ENCODE data around the gene BAZ2B.

DNA sequence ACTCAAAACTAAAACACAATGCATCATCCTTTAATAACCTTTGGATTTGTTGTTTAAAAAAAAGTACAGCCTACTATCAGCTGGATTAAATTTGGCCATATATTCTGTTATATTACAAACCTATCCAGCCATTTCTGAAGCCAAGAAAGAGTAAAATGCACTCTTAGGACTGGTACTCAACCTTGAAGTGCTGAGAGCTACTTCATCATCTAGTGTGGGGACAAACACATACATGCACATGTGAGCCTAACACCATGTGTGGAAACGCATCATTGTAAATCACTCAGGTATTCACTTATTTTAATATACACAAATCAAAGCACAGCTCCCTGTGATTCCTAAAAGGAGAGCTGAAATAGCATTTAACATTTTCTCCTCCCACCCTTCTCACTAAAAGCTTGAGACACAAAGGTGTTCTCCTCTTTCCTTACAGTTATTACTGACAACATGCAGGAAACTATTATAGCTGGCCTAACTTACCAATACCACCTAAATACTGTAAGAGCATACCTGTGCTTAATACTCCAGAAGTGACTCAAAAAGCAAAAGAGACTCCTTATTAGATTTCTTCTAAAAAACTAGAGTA lies 7.5 kb downstream of the BAZ2B start:
- TF ChIP-seq CTCF (IDR thresholded peaks at IDR 0.05; ENCODE audit: insufficient read depth, low read length, poor library complexity, severe bottlenecking) (no peak), EZH2phosphoT487 (conservative IDR thresholded peaks at IDR 0.05; ENCODE audit: low read length) (no peak)

All from SU-DHL-6 (cell line).